Subcutaneous adipose tissue (tissue), 4 donors: ENCODE data around the gene CHSY3. TPM values are rescaled to one million over a fixed set of nuclear protein-coding genes. Genes with fewer than 3 reads are reported as not detected.

Experiments used
- total RNA-seq, 4 donors: library from RNA; depleted of rRNA; stranded (reverse); fragments of >200 nt; gene quantifications; one replicate each; pipeline ENCODE4 v1.1.0, GENCODE V29; 2016
- TF ChIP-seq, protein P1 (sequence below): fragments of 450-650 bp; IDR thresholded peaks from one replicate; pipeline ENCODE4 v1.5.1; 2016; ENCODE audit warnings: low read depth, mild to moderate bottlenecking, control low read depth, antibody characterized with exemption, moderate library complexity

Gene CHSY3
- total RNA-seq, result 1 to 10 TPM; 3.7 to 6.8 (median 5.9) TPM

DNA sequence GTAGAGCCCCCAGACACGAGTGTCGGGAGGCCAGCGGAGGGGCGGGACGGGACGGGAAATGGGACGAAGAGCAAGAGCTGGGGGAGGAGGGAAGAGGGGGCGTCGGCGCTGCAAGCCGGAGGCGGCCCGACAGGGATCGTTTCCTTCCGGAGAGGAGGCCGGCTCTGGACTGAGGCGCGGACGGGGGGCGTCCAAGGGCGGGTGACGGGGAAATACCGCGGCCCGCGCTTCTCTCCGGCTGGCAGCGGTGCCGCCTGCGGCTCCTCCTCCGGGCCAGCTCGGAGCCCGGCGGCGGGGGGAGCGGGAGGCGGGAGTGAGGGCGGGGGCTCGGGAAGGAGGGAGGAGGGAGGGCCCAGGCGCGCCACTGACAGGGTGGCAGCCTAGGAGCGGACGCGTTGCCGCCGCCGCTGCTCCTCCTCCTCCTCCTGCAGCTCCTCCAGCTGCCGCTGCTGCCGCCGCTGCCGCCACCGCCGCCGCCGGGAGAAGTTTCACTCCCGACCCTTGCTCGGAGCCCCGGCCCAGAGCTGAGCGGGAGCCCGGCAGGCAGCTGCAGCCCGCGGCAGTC is at the start of gene CHSY3:
Gene CHSY3 (plus strand): TSS at position 364 of the 565 bp plus-strand sequence.
- TF ChIP-seq, protein P1, sequence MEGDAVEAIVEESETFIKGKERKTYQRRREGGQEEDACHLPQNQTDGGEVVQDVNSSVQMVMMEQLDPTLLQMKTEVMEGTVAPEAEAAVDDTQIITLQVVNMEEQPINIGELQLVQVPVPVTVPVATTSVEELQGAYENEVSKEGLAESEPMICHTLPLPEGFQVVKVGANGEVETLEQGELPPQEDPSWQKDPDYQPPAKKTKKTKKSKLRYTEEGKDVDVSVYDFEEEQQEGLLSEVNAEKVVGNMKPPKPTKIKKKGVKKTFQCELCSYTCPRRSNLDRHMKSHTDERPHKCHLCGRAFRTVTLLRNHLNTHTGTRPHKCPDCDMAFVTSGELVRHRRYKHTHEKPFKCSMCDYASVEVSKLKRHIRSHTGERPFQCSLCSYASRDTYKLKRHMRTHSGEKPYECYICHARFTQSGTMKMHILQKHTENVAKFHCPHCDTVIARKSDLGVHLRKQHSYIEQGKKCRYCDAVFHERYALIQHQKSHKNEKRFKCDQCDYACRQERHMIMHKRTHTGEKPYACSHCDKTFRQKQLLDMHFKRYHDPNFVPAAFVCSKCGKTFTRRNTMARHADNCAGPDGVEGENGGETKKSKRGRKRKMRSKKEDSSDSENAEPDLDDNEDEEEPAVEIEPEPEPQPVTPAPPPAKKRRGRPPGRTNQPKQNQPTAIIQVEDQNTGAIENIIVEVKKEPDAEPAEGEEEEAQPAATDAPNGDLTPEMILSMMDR, result no peak

DNA sequence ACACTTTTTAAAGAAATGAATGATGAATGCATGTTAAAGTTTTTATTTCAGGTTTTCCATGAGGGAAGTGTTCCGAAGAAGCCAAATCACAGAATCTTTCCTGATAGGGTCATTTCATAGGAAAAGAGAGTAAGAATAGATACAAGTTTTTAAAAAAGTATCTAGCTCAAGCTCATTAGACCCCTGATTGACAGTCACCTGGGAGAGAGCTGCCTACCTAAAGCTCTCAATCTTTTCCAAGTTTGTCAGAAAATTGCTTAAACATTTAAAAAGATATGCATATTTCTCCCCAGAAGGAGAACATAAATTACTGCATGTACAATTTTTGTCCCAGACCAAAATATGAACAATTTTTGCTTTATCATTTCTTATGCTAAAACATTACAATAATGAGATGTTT is 47.9 kb upstream of the CHSY3 start:
- TF ChIP-seq, protein P1, result no peak

DNA sequence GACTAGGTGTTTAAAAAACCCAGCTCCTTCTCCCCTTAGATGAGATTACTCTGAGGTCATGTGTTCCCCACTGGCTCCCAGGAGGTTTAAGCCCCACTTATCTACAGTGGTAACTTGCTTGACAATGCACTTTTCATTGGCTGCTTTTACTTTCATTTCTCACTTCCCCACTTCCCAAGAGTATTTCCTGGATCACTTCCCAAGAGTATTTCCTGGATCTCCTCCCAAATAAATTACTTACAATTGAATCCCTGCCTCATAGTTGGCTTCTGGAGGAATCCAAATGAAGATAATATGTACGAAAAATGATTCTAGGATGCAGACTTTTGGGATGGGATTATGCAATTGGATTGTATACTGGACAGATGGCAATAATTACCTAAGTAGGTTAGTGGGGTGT is 47.1 kb upstream of the CHSY3 start:
- TF ChIP-seq, protein P1, result no peak

DNA sequence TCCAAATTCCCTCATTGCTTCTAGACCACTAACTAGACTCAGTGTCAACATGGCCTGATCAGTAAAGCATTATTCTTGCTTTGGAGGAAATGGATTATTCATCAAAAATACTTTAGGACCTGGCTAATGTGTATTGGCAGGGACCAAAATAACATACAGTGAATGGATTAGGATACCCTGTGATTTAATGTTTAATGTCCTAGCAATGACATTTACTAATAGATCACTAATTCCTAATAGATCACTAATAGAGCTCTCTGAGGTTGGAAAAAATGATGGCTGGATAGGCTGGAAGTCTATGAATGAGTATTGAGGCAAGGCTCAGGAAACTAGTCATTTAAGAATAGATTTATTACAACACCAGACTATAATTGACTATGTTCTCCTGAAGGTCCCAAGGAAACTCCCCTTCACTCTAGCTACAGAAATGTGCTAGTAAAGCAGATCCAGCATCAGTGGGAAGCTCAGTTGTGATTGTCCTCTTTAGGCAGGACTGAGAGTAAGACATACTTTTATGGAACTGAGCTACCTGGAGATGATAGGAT is 46.1 kb upstream of the CHSY3 start:
- TF ChIP-seq, protein P1, result no peak

DNA sequence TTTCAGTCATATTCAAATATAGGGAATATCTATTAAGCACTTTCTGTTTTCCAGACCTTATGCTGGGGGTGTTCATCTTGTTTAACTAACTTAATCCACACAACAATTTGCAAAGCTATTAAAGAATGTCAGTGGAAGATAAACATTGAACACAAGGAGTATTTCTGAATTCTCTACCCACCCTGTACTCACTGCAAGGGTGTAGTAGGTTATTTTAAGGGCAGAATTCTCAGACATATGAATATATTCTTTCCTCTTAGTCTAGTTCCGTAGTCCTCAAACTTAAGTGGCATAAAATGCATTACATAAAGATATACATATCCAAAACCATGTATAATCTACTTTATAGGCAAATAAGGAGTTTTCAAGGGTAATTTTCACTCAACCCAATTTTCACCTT is 19.9 kb upstream of the CHSY3 start:
- TF ChIP-seq, protein P1, result no peak

DNA sequence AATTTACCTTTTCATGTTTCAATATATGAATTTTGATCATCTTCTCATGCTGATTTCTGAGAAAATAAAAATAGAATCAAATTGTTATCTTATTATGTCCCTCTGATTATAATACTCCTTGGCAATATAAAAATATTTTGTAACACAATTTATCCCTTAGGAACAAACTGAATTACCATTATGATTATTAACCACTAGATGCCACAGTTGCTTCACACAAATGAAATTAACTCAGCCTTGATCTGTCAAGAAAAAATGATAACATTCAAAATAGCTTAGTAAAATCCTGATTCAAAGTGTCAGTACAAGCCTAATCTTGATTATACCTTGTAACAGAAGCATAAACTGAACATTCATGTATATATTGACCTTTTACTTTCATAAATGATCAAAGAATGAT is 4.8 kb upstream of the CHSY3 start:
- TF ChIP-seq, protein P1, result no peak

DNA sequence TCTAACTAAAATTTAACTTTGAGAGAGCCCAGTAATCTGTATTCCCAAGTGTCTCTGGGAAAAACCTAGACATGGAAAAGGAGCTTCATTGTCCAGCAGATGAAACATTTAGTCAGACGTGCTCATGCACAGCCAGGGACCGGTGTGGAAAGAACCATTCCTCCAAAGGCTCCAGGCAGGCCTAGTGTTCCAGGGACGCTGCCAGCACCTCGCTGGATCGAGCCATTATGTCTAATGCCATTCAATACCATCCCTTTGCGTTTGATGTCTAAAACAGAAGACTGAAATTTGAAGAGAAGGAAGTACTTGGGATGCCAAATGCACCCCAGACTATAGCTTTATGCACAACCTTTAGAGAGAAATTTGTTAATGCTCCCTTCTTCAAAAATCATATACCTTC is 1.4 kb upstream of the CHSY3 start:
- TF ChIP-seq, protein P1, result no peak
